NCI-H2171 treated with DMSO at 0.1 percent for 48 hours (cell line): ENCODE data around the gene DUOX1.
"Not testable (repeated sequence)": the region's sequence is repeated elsewhere in the genome, so short reads cannot be mapped to it uniquely, and the experiment has no call there.

Experiments used
- DNase-seq: peaks from one replicate; lab custom pipeline; 2025; lab: John Stamatoyannopoulos, UW

Gene DUOX1

DNA sequence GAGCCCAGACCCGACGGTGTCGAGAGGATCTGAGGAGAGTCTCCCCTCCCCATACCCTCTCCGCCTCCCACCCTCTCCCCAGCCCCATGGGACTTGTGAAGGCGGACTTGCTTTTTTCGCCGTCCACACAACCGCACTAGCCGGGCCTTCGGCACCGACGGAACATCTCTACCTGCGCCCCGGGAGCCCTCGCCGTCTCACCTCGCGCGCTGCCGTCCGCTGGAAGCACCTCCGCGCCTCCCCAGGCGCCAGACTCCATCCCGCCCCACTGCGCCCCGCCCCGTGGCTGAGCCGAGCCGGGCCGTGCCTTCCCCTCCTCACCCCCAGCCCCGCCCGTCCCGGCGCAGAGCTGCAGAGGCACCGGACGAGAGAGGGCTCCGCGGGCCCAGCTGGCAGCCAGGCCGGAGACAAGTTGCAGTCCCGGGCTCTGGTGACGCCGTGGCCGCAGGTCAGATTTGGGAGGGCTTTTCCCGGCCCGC, at the start of gene DUOX1, which contains the start of gene DUOXA1:
TSS of gene DUOX1 (plus strand) at position 344 of the 479 bp plus-strand sequence. CDS start 1,973 bp downstream, outside the sequence.
TSS of gene DUOXA1 (minus strand) at position 229 of the 479 bp plus-strand sequence. CDS start 6,865 bp downstream, outside the sequence.
- no peak for DNase-seq

- not testable (repeated sequence) for DNase-seq
Measured at GRCh38 chr15:45080593-45080992, 49.2 kb upstream of the DUOX1 start.

- DNase-seq: not testable (repeated sequence)
Measured at GRCh38 chr15:45082412-45082811, 47.4 kb upstream of the DUOX1 start.

- peak; percentile 69 for DNase-seq
Measured at GRCh38 chr15:45083223-45083622, 46.6 kb upstream of the DUOX1 start.

- no peak for DNase-seq
Measured at GRCh38 chr15:45084163-45084562, 45.6 kb upstream of the DUOX1 start.

DNA sequence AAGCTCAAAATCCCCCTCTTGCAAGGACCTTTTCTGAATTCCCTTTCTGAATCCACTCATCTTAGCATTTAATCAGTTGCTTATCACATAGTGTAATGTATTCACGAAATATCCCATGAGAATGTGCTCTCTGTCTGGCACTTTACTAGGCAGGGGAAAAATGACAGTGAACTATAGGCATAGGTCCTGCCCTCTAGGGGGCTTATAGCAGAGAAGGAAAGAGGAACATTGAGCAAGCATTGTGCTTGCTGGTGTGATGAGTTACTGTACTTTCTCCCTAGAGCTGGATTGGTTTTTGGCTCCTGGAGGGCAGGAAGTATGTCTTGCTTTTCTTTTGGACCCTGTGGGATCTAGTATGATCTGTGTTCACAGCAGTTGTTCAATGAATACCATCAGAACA, 42.3 kb upstream of the DUOX1 start:
- no peak for DNase-seq

- DNase-seq: no peak
Measured at GRCh38 chr15:45088801-45089711, 40.7 kb upstream of the DUOX1 start.

GRCh38 chr15:45089712-45090373, 40.0 kb upstream of the DUOX1 start:
- no peak for DNase-seq

DNA sequence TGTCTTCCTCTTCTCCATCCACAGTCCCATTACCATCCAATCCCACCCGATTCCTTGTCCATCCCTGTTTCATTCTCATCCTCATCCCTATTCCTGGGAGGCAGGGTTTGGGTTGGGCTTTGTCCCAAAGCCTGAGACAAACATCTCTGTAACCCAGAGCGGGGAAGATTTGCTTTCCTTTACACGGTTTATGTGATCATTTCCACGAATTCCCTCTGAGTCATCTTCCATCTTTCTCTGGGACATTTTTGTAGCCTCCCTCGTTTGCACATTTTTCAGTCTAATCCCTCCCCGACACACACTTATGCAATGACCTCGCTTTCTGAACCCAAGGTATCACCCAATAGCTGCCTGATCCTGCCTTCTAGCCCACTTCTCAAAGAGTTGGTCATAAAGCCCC, 38.6 kb upstream of the DUOX1 start:
- DNase-seq: no peak

- DNase-seq: no peak
Measured at GRCh38 chr15:45091576-45091975, 38.2 kb upstream of the DUOX1 start.

GRCh38 chr15:45093013-45093412, 36.8 kb upstream of the DUOX1 start:
- DNase-seq: no peak

DNA sequence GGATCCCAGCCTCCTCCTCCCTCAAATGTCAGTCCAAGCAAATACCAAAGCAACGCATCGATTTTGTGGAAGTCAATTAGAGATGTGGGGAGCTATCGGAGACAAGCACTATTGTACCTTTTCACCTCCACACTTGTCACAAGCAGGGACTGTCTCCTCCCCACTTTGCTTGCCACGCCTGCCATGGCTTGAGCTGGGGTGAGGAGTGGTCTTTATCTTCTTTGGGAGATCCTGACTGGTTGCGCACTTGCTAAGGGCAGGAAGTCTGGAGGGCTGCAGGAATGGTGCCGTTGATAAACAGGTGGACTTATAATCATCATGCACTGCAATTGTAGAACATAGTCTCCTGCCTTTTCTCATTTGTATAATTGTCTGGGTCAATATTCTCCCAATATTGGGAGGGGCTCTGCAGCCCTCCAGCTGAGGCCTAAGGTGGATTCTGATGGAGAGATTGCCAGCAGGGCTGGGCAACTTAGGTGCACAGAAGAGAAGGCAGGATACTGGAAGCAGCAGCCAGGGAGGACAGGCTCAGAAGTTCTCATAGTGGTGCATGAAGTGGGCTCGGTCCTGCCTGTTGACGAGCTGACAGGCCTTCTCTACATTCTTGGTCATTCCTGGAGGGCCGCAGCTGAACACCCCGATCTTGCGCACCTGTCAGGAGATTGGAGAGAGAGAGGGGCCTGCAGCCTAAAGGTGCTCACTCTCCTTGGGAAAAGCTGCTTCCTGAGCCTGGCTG, 36.0 kb upstream of the DUOX1 start:
- no peak for DNase-seq

DNA sequence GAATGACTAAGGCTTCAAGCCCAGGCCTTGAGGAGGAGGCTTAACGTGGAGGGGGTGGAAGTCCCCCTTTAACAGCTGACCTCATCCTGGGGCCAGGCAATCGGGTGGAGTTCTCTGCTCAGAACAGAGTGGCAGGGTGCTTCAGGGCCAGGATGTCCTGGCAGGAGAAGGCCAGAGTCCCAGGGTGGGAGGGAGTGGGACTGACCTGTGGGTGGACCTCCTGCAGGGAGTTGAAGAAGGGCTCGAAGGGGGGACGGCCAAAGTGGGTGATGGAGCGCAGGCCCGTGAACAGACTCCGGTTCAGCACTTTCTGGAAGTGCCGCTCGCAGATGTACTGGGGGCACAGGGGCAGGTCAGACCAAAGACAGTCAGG, 35.5 kb upstream of the DUOX1 start:
- no peak for DNase-seq

DNA sequence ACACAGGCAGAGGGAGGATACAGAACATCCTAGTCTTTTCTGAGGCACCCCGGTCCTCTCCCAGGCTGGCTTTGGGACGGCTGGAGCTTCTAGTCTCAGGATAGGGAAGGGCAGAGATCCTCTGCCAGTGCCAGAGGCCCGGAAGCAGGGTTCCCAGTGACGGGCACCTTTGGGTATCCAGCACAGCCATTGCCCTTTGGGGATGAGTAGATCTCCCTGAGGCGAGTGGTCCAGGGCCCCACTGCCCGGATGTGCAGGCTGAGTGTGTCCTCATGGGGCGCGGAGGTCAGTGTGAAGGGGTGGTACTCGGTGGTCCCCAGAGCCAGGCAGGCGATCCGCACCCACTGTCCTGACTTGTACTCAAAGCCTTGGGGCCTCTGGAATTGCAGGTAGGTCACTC, 34.1 kb upstream of the DUOX1 start:
- no peak for DNase-seq

DNA sequence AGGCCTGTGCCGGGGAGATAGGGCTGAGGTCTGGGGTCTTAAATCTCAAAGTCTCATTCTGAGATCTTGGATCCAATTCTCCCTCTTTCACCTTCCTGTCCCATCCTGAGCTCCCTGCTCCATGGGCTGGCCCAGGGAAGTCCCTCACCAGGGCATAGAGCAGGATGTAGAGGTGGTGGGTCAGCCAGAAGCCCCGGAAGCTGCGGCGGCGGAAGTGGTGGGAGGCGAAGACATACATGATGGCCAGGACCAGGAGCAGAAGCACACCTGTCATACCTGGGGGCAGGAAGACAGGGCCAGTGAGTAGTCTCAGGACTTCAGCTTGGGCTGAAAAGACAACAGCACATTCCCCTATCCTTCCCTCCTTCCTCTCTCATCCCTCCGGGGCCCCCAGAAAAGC, 32.3 kb upstream of the DUOX1 start:
- no peak for DNase-seq

DNA sequence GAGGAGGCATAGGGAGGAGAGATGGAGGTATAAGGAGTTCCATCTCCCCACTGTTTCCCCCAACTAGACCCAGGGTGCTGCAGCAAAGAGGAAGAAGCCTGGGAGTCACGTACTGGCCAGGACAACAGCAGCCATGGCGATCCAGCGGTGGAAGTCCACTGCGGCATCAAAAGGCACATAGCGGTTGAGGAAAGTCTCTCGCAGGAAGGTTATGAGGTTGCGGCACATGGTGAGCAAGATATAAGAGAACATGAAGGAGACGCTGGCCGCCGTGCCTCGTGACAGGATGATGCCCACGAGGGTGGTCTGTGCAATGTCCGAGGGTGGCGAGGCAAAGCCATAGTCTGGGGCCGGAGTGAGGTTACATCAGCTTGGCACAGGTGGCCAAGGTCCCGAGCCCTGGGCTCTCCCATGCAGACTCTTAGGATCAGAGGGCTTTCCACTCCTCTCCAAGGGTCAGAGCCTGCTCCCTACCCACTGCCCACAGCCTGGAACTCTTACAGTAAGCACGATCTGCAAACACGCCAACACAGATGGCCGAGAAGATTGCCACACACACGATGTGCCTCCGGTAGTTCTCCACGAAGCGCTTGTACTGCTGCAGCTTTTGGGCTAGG, 30.1 kb upstream of the DUOX1 start:
- DNase-seq: no peak

GRCh38 chr15:45100884-45101625, 28.7 kb upstream of the DUOX1 start:
- DNase-seq: no peak

DNA sequence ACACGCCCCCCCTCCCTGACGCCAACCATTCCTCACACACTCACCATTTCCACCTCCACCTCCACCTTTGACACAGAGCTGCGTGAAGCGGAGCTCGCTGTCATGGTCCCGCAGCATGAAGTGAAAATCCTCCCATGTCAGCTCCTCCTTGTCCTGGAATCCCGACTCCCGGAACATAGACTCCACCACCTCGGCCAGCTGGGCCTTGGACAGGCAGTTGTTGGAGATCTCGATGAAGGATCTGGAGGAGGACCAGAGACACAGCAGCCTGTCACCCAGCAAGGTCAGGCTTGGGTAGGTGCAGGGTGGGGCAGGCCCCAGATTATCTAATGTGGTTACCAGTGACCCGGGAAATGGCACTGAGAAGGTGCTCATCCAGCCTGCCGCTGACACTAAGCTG, 28.0 kb upstream of the DUOX1 start:
- no peak for DNase-seq

DNA sequence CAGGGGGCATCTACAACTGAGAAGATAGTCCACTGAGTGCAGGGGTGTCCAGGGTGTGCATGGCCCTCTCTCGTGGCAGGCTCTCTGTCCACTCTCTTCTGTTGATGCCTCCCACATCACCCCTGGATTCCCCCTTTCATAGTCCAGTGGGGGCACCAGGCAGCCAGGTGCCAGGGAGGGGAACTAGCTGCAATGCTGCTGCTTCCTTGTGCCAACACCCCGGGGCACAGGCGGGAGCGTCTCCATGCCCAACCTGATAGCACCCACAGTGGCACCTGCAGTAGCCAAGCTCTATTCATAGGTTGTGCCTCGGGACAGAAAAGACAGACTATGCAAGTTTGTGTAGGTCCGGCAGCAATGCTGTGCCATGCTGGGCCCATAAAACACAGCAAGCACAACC, 27.6 kb upstream of the DUOX1 start:
- DNase-seq: no peak

DNA sequence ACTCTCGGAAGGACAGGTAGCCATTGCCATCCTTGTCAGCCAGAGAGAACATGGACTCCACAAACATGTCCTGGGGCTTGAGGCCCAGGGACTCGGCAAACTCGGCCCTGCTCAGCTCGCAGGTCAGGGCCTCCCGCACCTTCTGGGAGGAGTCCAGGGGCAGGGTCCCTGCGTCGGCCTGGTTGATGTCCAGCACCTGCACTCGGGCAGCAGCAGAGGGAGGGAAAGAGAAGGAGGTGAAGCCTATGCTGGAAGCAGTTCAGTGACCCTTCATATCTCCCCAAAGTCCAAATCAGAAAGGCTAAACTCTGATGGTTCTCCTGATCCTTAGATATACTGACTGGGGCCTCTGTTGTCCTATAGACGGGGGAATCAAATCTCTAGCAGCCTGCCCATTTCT, 25.6 kb upstream of the DUOX1 start:
- DNase-seq: not testable (repeated sequence)

DNA sequence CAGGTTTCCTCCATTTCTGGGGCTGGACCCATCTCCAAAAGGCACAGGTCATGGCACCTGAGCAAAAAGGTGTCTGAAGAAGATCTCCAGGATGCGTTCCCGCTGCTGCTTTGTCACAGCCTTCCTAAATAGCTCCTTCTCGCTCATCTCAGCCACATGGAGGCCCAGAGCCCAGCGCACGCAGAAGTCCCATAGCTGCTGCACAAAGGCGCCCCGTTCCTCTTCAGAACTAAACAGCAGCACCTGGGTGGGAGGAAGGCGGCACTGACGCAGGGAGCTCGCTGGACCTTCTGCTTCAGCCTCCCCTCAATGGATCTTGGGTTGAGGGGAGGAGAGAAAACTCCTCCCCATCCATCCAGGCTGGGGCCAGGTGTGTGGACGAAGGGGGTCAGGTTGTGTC, 24.2 kb upstream of the DUOX1 start:
- no peak for DNase-seq
